ENCODE measurements around the gene NRG3.

Gene NRG3

DNA sequence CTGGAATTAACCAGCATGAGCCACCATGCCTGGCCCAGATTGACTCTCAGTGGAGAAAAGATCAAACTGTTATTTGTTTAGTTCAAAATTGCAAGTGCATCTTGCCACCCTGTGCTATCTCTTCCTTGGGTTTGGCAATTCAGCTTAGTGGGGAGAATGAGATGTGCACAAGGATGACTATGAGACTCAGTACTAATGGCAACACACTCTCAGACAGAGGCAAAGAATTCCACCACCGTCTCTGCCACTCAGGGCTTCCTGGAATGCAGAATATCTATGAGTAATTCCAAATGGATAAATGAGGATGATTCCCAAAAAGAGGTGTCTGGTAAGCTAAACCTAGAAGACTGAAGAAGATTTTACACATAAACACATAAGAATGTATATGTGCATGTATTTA, 525.8 kb downstream of the NRG3 start:
- H3K4me3 ChIP-seq (ENCODE audit: low read depth, low read length) = no peak overlapping the region

DNA sequence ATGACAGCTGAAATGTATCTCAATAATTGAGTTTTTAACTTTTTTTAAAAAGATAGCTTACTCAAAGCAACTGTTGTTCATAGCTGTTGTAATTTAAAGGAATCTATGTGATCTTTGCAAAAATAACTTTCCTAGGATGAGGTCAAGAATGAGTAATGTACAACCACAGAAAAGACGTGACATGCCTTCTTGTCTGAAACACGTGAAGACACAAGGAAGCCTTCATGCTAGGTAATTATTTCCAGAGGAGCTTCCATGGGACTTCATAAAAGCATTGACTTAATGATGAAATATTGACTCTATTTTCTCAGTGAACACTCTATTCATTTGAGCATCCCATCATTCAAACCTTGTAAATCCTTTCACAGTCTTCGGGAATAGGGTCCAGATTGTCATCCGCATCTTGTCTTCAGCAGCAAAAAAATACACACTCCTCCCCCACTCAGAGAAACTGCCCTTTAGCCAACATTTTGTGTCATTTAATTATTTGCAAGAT, 528.0 kb downstream of the NRG3 start:
- no peak for DNase-seq (ENCODE audit: low read depth)
- TF ChIP-seq, protein P1, sequence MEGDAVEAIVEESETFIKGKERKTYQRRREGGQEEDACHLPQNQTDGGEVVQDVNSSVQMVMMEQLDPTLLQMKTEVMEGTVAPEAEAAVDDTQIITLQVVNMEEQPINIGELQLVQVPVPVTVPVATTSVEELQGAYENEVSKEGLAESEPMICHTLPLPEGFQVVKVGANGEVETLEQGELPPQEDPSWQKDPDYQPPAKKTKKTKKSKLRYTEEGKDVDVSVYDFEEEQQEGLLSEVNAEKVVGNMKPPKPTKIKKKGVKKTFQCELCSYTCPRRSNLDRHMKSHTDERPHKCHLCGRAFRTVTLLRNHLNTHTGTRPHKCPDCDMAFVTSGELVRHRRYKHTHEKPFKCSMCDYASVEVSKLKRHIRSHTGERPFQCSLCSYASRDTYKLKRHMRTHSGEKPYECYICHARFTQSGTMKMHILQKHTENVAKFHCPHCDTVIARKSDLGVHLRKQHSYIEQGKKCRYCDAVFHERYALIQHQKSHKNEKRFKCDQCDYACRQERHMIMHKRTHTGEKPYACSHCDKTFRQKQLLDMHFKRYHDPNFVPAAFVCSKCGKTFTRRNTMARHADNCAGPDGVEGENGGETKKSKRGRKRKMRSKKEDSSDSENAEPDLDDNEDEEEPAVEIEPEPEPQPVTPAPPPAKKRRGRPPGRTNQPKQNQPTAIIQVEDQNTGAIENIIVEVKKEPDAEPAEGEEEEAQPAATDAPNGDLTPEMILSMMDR (conservative IDR thresholded peaks at IDR 0.05; ENCODE audit: low read depth, low read length) = no peak
- no peak overlapping the region for H3K4me3 ChIP-seq (ENCODE audit: low read depth, low read length)

More for the DNA sequence above, 525.8 kb downstream of the NRG3 start:
- TF ChIP-seq, protein P1 (conservative IDR thresholded peaks at IDR 0.05; ENCODE audit: low read depth, low read length) = no peak
- DNase-seq (ENCODE audit: low read depth) = no peak

DNA sequence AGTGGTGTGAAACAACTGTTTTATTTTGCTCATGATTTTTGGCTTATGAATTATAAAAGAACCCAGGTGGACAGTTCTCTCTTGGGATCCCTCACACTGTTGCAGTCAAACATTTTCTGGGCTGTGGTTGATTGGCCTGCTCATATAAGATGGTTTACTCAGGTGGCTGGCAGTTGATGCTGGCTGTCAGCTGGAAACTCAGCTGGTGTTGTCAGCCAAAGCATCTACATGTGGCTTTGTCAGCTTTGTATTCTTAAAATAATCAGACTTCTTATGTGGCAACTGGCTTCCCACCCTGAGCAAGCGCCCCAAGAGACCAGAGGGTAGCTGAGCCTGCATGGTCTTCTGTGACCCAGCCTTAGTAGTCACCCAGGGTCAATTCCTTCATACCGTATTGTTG, 534.7 kb downstream of the NRG3 start:
- H3K4me3 ChIP-seq (ENCODE audit: low read depth, low read length) = no peak overlapping the region
- TF ChIP-seq, protein P1 (conservative IDR thresholded peaks at IDR 0.05; ENCODE audit: low read depth, low read length) = no peak
- DNase-seq (ENCODE audit: low read depth) = no peak

DNA sequence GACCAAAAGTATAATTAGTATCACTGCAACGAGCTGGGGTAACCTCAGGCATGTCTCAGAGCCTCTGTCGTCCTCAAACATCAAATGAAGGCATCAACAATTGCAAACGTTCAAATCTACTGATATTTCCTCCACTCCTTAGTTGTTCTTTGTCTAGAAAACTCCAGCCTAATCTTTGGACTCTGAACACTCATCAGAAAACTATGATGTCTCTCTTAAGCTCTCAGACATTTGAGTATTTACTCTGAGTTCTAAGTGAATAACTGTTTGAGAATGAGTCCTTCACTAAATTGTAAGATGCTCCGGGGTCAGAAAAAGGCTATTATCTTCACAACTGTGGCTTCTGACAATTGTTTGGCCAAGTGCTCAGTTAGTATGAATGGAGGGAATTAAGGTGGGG, 536.4 kb downstream of the NRG3 start:
- no peak overlapping the region for H3K4me3 ChIP-seq (ENCODE audit: low read depth, low read length)
- TF ChIP-seq, protein P1 (conservative IDR thresholded peaks at IDR 0.05; ENCODE audit: low read depth, low read length) = no peak
- DNase-seq (ENCODE audit: low read depth) = peak; percentile 0

DNA sequence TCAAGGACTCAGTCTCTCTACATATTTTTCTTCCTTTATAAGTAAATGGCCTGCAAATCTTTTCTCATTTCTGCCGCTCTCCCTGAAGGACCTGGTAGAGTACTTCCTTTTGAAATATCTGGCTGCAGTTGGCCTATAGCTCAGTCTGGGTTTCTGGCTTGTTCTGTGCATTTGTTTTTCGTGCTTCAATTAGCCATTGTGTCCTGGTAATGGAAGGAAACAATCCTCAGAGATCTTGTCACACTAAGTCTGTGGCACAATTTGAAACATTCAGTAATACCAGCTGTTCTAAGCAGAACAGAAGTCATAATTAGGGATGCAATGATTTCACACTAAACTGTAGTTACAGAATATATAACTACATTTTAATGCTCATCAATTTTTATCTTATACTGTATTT, 545.0 kb downstream of the NRG3 start:
- TF ChIP-seq, protein P1 (conservative IDR thresholded peaks at IDR 0.05; ENCODE audit: low read depth, low read length) = no peak
- no peak for DNase-seq (ENCODE audit: low read depth)
- no peak overlapping the region for H3K4me3 ChIP-seq (ENCODE audit: low read depth, low read length)

DNA sequence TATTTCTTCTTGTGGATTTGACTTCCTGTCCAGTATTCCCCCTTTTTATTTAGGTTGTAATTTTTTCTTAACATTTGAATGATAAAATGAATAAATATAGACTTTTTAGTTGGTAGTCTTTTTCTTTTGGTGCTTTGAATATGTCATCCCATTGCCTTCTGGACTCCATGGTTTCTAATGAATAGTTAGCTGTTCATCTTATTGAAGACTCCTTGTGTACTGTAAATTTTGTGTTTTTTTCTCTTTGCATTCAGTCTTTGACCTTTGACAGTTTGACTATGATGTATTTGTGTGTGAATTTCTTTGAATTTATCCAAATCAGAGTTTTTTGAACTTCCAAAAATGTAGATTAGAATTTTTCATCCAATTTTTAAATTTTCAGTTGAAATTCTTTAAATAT, 554.3 kb downstream of the NRG3 start:
- no peak for DNase-seq (ENCODE audit: low read depth)
- H3K4me3 ChIP-seq (ENCODE audit: low read depth, low read length) = no peak overlapping the region
- TF ChIP-seq, protein P1 (conservative IDR thresholded peaks at IDR 0.05; ENCODE audit: low read depth, low read length) = no peak

DNA sequence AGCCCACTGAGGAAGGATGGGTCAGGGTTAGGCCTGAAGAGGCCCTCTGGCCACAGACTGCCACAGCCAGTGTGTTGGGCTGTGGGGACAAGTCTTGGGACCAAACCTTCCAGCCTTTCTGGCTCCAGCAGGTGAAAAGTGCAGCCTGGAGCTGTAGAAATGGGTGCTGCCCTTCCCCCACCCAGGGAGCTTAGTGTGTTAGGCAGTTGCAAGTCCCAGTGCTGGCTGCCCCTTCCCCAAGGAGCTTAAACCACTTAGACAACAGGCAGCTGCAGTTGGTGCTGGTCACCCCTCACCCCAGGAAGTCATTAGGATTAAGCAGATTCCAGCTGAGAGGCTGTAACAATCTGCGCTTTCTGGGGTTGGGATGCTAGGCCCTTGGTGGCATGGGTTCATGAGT, 563.3 kb downstream of the NRG3 start:
- TF ChIP-seq, protein P1 (conservative IDR thresholded peaks at IDR 0.05; ENCODE audit: low read depth, low read length) = no peak
- no peak for DNase-seq (ENCODE audit: low read depth)
- H3K4me3 ChIP-seq (ENCODE audit: low read depth, low read length) = no peak overlapping the region

Measured in choroid plexus epithelial cell (primary cell).